WTC11 (cell line): ENCODE results near the gene MGAT4D.

Experiments used
- ELF4 ChIP-seq: sonication (generic); formaldehyde crosslinking; IDR thresholded peaks from 2 replicates; pipeline ENCODE4 v1.8.1; 2022; ENCODE audit warnings: low read depth, mild to moderate bottlenecking, moderate library complexity, missing genetic modification reagents
- GRHL2 ChIP-seq: fragments of 250-450 bp; sonication (Bioruptor Pico); IDR thresholded peaks from 2 replicates; pipeline ENCODE4 v1.8.0; 2022; ENCODE audit warnings: mild to moderate bottlenecking, moderate library complexity; ENCODE audit not compliant: insufficient replicate concordance, severe bottlenecking
- JUN ChIP-seq: sonication (generic); formaldehyde crosslinking; IDR thresholded peaks from 2 replicates; pipeline ENCODE4 v1.8.0; 2023; ENCODE audit warnings: mild to moderate bottlenecking, missing genetic modification reagents
- SP1 ChIP-seq: sonication (generic); formaldehyde crosslinking; conservative IDR thresholded peaks from 2 replicates; pipeline ENCODE4 v1.8.1; 2022; ENCODE audit warnings: missing genetic modification reagents
- ZBTB21 ChIP-seq: sonication (generic); formaldehyde crosslinking; IDR thresholded peaks from 2 replicates; pipeline ENCODE4 v1.8.1; 2023; ENCODE audit warnings: mild to moderate bottlenecking, missing genetic modification reagents, borderline replicate concordance
- TF ChIP-seq, protein P1 (sequence below): fragments of 200-600 bp; IDR thresholded peaks from 2 replicates; pipeline ENCODE4 v1.8.0; 2022; ENCODE audit warnings: antibody characterized with exemption
- TF ChIP-seq, protein P2 (sequence below): sonication (generic); formaldehyde crosslinking; IDR thresholded peaks from 2 replicates; pipeline ENCODE4 v1.8.0; 2022; ENCODE audit warnings: mild to moderate bottlenecking, missing genetic modification reagents
- TF ChIP-seq, protein P3 (sequence below): sonication (generic); formaldehyde crosslinking; IDR thresholded peaks from 2 replicates; pipeline ENCODE4 v1.8.1; 2023; ENCODE audit warnings: mild to moderate bottlenecking, missing genetic modification reagents, moderate library complexity
- TF ChIP-seq, protein P4 (sequence below): sonication (generic); formaldehyde crosslinking; IDR thresholded peaks from 2 replicates; pipeline ENCODE4 v1.8.0; 2022; ENCODE audit warnings: mild to moderate bottlenecking, missing genetic modification reagents
- TF ChIP-seq, protein P5 (sequence below): sonication (generic); formaldehyde crosslinking; IDR thresholded peaks from 2 replicates; pipeline ENCODE4 v1.8.0; 2022; ENCODE audit warnings: missing genetic modification reagents

DNA sequence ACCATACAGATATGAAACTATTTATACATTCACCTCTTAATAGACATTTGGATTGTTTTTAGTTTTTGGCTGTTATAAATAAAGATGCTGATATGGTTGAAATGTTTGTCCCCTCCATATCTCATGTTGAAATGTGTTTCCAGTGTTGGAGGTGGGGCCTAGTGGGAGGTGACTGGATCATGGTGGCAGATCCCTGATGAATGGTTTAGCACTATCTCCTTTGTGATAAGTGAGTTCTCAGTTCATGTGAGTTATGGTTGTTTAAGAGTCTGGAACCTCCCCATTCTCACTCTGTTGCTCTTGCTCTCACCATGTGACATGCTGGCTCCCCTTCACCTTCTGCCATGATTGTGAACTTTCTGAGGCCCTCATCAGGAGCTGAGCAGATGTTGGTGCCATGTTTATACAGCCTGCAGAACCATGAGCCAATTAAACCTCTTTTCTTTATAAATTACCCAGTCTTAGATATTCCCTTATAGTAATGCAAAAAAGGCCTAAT, 58.4 kb downstream of the MGAT4D start:
- TF ChIP-seq, protein P1, sequence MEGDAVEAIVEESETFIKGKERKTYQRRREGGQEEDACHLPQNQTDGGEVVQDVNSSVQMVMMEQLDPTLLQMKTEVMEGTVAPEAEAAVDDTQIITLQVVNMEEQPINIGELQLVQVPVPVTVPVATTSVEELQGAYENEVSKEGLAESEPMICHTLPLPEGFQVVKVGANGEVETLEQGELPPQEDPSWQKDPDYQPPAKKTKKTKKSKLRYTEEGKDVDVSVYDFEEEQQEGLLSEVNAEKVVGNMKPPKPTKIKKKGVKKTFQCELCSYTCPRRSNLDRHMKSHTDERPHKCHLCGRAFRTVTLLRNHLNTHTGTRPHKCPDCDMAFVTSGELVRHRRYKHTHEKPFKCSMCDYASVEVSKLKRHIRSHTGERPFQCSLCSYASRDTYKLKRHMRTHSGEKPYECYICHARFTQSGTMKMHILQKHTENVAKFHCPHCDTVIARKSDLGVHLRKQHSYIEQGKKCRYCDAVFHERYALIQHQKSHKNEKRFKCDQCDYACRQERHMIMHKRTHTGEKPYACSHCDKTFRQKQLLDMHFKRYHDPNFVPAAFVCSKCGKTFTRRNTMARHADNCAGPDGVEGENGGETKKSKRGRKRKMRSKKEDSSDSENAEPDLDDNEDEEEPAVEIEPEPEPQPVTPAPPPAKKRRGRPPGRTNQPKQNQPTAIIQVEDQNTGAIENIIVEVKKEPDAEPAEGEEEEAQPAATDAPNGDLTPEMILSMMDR: no peak
- no peak for TF ChIP-seq JUN (CRISPR knock-in tag)
- no peak for TF ChIP-seq ELF4 (CRISPR knock-in tag)
- TF ChIP-seq, protein P2, sequence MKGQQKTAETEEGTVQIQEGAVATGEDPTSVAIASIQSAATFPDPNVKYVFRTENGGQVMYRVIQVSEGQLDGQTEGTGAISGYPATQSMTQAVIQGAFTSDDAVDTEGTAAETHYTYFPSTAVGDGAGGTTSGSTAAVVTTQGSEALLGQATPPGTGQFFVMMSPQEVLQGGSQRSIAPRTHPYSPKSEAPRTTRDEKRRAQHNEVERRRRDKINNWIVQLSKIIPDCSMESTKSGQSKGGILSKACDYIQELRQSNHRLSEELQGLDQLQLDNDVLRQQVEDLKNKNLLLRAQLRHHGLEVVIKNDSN: no peak
- no peak for TF ChIP-seq SP1
- TF ChIP-seq GRHL2 (CRISPR knock-in tag): no peak
- TF ChIP-seq ZBTB21 (CRISPR knock-in tag): no peak
- TF ChIP-seq, protein P3, sequence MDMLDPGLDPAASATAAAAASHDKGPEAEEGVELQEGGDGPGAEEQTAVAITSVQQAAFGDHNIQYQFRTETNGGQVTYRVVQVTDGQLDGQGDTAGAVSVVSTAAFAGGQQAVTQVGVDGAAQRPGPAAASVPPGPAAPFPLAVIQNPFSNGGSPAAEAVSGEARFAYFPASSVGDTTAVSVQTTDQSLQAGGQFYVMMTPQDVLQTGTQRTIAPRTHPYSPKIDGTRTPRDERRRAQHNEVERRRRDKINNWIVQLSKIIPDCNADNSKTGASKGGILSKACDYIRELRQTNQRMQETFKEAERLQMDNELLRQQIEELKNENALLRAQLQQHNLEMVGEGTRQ (CRISPR knock-in tag): no peak
- TF ChIP-seq, protein P4, sequence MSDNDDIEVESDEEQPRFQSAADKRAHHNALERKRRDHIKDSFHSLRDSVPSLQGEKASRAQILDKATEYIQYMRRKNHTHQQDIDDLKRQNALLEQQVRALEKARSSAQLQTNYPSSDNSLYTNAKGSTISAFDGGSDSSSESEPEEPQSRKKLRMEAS (CRISPR knock-in tag): no peak
- TF ChIP-seq, protein P5, sequence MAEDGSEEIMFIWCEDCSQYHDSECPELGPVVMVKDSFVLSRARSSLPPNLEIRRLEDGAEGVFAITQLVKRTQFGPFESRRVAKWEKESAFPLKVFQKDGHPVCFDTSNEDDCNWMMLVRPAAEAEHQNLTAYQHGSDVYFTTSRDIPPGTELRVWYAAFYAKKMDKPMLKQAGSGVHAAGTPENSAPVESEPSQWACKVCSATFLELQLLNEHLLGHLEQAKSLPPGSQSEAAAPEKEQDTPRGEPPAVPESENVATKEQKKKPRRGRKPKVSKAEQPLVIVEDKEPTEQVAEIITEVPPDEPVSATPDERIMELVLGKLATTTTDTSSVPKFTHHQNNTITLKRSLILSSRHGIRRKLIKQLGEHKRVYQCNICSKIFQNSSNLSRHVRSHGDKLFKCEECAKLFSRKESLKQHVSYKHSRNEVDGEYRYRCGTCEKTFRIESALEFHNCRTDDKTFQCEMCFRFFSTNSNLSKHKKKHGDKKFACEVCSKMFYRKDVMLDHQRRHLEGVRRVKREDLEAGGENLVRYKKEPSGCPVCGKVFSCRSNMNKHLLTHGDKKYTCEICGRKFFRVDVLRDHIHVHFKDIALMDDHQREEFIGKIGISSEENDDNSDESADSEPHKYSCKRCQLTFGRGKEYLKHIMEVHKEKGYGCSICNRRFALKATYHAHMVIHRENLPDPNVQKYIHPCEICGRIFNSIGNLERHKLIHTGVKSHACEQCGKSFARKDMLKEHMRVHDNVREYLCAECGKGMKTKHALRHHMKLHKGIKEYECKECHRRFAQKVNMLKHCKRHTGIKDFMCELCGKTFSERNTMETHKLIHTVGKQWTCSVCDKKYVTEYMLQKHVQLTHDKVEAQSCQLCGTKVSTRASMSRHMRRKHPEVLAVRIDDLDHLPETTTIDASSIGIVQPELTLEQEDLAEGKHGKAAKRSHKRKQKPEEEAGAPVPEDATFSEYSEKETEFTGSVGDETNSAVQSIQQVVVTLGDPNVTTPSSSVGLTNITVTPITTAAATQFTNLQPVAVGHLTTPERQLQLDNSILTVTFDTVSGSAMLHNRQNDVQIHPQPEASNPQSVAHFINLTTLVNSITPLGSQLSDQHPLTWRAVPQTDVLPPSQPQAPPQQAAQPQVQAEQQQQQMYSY: no peak
